ENCODE data around the gene C15orf61.

Gene C15orf61

DNA sequence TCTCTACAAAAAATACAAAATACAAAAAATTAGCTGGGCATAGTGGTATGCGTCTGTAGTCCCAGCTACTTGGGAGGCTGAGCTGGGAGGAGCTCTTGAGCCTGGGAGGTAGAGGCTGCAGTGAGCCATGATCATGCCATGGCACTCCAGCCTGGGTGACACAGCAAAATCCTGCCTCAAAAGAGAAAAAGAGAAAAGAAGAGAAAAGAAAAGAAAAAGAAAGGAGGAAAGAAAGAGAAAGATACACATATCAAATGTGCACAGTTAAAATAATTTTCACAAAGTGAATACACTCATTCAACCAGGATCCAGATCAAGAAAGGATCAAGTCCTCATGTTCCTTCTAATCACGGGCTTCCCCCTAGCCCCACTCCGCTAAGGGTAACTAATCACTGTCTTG is 5.8 kb upstream of the C15orf61 start:
- no peak for DNase-seq

DNA sequence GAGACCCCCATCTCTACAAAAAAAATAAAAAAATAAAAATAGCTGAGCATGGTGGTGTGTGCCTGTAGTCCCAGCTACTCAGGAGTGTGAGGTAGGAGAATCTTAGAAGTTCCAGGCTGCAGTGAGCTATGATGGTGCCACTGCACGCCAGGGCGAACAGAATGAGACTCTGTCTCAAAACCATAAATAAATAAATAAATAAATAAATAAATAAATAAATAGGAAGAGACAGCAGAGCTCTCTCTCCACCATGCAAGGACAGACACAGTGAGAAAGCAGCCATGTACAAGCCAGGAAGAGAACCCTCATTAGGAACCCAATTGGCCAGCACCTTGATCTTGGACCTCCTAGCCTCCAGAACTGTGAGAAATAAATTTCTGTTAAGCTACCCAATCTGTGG is 5.4 kb upstream of the C15orf61 start:
- DNase-seq = no peak

DNA sequence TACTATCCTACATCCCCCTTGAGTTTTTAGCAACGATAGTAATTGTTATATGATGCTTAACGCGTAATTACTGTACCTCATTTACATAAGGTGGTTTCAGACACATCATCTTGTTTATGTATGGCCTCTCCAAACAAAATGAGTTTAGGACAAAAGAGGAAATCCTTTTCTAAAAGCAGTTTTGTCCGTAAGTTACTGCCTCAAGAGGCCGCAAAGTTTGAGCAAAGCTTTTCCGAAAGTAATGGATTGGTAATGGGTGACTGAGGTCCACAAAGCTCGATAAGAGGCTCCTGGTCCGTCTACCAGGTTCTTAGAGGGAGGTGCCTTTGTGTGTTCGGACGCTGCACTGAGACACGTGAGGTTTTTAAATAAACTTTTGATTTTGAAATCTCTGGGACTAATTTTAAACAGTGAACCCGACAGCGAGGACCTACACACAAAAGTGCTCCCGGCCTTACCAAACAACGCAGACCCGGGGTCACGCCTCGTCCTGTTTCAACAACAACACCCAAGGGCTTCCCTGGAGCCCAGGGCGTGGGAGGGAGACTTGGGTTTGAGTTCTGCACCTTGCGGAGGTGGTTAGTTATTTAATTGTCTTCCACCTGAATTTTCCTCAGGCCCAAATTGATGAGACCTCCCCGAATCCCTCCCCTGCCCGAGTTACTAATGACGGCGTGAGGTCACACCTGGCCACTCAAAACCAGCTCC is 456 bp upstream of the C15orf61 start:
- no peak for DNase-seq

DNA sequence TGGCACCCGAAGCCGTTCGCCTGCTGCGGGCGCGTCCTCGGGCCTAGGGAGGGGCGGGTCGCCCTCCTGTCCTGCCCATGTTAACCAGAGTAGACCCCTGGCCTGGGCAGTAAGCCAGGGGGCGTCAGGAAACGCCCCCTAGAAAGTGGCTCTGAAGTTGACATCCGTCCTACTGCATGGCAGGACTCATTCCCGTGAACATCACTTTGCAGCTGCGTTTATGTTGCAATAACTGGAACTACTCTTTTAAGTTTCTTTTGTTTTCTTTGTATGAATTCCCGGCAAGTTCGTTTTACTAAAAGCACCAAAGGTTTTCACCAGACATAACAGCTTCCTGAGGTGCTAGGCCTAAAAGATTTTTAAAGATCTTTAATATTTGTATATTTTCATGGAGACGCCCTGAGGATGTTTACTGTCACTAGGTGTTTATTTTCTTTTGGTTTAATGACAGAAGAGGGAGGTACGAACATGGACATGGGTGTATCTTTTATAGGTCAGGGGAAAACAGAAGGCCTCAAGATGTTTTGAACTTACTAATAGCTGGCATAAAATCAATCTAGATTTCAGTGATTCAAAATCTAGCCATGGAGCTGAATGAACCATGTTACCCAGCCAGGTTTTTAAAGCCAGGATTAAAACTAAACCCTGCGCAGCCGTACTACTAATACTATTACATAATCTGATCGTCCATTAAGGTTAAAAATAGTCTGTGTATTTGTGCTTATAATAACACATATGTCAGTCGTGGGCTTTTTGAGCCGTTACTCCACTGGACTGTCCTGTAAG is 1.0 kb downstream of the C15orf61 start:
- DNase-seq = peak; percentile 36

DNA sequence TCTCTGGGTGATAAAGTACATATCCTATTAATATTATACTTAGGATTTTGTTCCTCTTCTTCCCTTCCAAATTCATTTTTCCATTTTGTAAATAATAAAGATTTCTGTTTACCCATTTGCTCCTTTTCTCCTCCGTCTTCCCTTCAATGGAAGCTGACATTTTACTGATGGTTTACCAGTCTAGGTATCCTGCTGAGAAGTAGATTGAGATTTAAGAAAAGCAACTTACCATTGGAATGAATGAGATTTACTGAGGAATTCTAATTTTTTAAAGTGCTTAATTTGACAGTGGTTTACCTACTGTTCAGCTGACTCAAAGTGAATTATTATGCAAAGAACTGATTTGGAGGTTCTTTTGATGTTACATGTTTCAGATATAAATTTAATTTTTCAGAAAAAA is 2.4 kb downstream of the C15orf61 start:
- DNase-seq = no peak

DNA sequence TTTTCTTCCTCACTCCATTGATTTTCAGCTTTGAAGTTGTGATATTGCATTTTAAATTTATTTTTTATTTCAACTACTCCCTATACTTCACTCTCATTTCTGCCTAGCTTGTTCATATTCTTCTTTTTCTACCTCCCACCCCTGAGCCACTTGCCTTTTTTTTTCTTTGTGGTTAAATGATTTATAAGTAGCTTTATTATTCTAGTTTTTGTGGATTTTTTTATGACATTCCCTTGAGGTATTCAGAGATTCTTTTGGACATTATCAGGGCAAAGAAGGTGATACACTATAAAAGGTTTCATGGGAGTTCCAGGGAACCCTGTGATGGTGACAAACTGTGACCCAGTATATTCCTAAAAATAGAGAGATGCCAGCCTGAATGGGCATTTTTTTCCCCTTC is 3.3 kb downstream of the C15orf61 start:
- DNase-seq = no peak

DNA sequence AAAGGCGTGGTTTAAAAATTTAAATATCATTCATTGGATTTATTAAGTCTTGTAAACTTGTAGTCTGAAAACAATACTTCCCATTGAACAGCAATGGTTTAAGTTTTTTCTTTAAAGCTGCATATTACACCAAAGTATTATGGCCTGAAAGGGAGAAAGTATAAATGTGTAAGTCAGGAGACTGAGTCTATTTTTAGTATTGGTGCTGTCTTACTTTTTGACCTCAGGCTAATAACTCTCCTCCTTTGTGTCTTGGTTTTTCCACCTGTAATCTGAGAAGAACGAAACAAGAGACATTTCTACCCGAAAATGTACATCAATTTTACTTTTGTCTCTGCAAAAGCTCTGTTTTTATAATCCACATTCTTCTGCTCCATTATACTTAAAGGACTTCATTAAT is 7.6 kb downstream of the C15orf61 start:
- DNase-seq = no peak

DNA sequence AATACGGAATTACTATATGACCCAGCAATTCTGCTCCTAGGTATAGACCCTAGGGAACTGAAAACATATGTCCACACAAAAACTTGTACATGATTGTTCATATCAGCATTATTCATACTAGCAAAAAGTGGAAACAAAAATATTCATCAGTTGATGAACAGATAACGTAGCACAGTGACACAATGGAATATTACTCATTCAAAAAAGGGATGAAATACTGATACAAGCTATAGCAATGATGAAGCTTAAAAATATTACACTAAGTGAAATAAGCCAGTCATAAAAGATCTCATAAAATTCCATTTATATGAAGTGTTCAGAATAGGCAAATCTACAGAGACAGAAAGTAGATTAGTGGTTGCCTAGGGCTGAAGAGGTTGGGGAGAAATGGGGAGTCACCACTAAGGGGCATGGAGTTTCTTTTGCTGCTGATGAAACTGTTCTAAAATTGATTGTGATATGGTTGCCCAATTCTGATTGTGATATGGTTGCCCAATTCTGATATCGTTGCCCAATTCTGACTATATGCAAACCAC is 10.5 kb downstream of the C15orf61 start:
- DNase-seq = no peak

DNA sequence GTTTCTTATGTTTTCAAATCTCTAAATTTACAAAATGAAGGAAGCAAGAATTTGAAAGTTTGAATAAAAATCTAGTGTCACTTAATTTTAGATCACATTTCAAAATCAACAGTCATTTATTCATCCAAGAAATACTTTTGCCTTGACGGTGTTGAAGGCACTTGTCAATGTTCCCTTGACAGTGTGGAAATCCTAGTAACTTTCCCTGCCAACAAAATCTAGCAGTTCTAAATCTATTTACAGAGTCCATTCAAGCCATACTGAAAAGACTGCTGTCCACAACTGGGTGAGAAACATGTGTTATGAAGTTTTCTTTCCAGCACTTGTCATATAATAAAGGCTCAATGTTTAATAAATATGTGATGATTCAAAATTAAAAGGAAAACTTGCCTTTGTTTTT is 12.9 kb downstream of the C15orf61 start:
- no peak for DNase-seq

DNA sequence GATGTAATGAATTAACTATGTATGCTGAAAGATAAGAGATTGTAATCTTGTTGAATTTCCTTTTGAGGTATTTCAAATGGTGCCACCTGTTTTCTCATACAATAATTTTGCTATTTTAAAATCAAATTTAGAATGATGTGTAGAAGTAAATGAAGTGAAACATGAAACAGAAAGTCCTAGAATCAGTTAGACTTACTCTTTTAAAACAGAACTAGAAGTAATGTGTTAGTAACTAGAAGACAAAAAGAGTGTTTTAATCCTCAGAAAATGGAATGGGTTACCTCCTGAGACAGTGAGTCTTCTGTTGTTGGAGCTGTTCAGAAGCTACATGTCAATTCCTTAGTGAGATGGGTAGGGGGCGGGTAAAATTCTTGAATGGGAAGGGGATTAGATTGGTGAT is 13.4 kb downstream of the C15orf61 start:
- DNase-seq = no peak

DNA sequence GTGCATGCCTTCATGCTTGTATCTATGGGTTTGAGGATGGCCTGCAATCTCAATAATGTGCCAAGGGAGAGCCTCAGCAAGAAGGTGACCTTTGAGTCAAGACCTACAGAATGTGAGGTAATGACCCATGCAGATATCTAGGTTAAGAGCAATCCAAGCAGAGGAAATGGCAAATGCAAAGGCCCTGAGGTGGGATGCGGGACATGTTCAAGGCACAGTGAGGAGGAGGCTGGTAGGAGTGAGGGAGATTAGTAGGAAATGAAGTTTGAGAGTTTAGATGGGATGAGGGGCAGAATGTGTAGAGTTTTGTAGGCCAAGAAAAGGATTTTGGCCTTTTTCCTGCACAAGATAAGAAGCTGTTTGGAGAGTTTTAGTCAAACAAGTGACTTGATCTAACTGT is 16.8 kb downstream of the C15orf61 start:
- no peak for DNase-seq

DNA sequence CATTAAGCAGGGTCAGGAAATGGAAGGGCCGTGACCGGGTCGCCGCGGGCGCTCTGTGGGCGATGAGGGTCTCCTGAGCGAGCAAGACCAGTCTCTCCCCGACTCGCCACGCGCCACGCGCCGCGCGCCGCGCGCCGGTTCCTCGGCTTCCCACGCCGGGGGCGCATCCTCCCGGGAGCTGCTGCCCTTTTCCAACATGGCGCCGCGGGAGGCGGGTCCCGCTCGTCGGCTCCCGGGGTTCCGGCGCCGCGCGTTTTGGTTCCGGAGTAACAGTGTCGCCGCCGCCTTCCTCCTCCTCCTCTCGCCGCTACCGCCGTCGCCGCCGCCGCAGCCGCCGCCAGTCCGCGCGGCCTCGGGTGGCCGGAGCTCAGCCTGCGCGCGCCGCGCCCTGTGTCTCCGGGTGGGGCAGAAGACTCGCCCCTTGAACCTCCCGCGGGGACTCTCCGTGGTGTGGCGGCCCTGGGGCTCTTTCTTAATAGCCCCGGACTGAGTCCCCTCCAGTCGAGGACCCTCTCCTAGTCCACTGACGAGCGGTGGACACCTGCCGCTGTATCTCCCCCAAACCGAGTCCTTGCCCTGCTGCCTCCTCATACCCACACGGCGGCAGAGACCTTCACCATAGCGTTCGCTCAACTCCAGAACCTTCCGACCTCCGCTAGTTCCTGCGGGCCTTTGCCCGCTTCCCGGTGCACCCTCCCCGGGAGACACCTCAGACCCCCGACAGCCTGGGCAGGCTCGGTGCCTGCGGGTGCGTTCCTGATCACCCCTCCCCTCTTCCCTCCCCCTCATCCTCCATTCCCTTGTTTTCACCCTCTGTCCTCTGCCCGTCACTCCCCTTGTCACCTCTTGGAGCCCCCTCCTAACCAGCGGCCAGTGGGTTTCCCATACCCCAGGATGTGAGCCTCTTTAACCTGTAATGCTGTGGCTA is 21.8 kb downstream of the C15orf61 start, which contains the start of gene MAP2K5:
TSS of gene MAP2K5 (plus strand) at position 284 of the 928 bp plus-strand sequence. CDS start at position 917, 633 bp downstream.
- peak; percentile 89 for DNase-seq

DNA sequence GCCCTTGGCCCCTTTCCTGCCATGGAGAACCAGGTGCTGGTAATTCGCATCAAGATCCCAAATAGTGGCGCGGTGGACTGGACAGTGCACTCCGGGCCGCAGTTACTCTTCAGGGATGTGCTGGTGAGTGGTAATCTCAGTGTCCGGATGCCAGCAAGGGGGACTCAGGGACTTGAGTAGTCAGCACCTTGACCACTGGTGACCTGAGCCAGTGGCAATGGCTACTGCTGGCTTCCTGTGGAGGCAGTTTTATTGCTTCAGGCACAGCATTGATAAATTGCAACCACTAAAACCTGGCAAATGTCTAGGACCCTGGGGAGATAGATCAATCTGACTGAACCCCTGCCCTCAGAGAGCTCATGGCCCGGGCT is 22.4 kb downstream of the C15orf61 start:
- DNase-seq = no peak

DNA sequence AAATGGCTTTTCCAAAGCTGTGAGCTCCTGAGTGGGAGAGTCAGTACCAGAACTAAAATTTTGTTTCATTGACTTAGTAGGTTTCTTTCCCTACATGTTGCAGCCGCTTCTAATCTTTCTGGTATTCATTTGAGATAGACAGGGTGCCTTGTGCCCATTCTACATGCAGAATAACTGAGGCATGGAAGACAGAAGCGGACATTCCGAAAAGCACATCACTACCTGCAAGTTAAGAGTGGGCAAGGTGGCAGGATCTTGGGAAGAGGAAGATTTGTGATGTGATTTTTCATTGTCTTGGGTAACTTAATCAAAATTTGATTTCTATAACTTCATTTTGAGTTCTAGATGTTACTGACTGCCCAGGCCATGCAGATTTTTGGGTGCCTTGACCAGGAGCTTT is 23.5 kb downstream of the C15orf61 start:
- no peak for DNase-seq

DNA sequence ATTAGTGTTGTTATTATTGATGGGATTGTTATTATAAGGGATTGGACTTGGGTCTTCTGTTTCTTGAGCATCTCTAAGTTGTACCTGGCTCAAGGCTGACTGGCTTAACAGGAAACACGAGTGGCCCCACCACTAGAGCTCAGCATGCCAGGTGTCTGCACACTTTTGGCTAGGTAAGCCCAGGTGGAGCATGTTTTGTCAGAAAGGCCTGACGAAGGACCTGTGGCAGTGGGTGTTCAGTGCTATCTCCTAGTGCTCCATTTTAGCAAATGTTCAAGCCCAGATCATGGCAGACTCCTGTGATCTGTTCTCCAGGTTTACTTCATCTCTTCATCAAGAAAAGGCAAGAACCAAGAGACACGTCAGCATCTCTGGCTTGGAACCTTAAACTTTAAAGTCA is 24.9 kb downstream of the C15orf61 start:
- no peak for DNase-seq

DNA sequence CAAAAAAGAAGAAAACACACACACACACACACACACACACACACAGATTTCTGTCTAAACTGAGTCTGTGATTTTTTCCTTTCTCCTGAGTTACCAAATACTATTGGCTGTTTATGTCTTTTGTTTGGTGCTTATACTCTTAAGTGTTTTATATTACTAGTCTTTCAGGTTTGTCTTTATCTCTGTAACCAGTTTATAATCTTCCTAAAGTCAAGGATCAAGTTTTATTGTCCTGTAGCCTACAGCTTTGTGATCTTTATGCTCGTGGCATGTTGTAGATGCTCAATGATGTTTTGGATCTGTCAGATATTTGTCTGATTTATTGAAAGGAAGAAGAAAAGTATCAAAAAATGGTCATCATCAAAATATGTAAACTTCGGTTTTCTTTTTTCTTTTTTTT is 26.1 kb downstream of the C15orf61 start:
- no peak for DNase-seq

DNA sequence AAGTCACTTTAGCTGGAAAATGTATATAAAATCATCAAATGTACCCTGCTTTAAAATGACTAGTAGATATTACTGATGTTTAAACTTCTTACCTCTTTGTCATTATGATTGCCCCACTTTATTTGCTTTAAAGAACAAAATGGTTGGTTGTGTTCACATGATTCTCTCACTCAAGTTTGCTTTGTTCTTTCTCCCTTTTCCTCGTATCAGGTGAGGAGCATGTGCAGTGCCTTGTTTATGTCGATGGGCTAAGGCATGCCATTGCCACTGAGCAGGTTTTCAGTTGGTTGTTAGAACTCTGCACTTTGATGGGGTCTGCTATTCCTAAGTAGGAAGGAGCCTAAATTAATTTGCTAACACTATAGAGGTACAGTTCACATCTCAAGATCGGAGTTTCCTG is 26.9 kb downstream of the C15orf61 start:
- no peak for DNase-seq

DNA sequence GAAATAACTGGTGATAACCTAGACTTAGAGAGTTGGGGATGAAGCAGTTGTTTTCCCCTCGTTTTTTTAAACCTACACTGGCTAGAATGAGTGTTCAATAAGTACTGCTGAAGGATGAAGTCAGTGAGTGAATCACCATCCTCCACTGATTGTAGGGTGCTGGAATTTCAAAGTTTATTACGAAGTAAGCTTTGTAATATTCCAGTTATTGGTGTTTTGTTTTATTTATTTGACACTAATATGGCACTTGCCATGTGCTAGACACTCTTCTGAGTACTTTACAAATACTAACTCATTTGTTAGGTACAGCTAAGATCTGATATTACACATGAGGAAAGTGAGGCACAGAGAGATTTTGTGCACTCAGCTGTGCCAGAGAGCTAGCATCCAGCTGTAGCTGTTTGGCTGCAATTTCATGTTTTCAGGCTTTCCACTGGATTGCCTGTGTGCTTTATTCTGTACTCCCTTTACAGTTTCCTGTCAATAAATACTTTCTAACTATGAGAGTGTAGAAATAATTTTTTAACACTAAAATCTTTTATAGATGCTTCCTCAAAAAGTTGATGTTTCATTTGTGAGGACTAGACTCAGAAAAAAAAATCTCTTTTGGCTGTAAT is 27.4 kb downstream of the C15orf61 start:
- no peak for DNase-seq

DNA sequence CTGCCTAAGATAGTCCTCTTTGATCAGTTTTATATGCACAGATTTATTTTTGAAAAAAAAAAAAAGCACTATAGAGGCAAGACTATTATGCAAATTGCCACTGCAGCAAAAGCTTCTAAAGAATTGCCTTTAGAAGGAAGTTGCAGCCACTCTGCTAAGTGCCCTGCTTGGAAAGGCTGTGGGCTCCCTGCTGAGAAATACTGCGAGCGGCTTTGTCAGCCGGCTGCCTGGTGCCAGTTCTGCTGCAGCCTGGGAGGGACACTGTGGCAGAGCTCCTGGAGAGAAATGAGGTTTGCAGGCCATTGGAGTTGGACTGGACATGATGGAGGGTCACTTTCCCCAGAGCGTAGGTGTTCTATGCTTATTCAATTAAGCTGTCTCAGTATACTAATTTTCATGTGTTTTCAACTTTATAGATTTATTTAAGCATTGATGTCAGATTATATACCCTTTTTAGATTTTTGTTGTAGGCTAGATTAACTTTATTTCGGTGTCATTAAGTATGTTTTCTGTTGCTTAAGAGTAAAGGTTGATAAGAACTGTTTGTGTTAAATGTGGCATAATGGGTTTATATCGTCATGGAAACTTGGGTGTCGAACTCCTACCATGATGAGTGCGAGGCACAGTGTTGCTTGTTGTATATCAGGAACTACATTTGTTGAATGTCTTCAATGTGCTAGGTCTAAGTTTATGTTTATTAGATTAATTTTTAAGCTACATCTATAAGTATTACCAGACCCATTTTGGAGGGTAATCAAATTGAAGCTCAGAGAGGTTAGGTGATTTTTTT is 28.1 kb downstream of the C15orf61 start:
- DNase-seq = no peak

DNA sequence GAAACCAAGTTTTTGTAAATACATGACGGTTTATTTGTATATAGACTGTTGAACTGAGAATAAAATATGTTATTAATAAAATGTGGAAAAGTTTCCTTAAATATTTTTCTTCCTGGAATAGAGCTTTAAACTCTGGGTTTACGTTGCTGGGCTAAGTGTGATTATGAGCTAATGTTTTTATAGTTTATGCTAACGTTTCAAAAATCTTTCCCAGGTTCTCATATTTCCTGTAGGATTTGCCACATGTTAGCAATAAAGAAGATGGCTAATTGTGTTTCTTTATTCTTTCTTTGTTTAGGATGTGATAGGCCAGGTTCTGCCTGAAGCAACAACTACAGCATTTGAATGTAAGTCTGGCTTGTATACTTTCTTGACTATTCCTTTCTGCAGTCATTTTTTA is 28.8 kb downstream of the C15orf61 start:
- no peak for DNase-seq

DNA sequence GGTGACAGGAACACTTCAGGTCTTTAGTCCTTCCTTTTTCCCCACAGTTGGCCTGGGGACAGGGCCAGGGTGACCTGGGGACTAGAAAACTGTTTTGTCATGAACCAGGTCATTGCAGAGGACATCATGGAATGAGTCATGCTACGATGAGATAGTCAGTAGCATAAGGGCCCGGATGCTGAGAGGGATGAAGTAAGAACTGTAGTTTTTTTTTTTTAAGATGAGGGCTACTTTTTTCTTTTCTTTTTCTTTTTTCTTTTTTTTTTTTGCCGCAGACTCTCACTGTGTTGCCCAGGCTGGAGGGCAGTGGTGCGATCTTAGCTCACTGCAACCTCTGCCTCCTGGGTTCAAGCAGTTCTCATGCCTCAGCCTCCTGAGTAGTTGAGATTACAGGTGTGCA is 29.6 kb downstream of the C15orf61 start:
- no peak for DNase-seq

DNA sequence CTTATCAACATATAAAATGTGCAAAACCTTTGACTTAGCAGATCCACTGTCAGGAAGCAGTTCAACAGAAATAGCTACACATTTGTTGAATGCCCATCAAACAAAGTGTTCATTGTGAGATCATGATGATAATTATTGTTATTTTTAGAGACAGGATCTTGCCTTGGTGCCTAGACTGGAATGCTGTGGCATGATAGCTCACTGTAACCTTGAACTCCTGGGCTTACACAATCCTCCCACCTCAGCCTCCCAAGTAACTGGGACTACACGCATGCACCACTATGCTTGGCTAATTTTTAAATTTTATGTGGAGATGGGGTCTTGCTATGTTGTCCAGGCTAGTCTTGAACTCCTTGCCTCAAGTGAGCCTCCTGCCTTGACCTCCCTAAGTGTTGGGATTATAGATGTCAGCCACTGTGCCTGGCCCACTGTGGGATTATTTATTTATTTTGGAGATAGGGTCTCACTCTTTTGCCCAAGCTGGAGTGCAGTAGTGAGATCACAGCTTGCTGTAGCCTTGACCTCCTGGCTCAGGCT is 30.3 kb downstream of the C15orf61 start:
- no peak for DNase-seq
